ENCODE results near the gene CLIP2. TPM values are rescaled to one million over a fixed set of nuclear protein-coding genes. Genes with fewer than 3 reads are reported as not detected.
"Not testable (repeated sequence)": the region's sequence is repeated elsewhere in the genome, so short reads cannot be mapped to it uniquely, and the experiment has no call there.

The CLIP2 gene
- total RNA-seq, 1 experiment from 2014 or later, result 26.2 TPM

DNA sequence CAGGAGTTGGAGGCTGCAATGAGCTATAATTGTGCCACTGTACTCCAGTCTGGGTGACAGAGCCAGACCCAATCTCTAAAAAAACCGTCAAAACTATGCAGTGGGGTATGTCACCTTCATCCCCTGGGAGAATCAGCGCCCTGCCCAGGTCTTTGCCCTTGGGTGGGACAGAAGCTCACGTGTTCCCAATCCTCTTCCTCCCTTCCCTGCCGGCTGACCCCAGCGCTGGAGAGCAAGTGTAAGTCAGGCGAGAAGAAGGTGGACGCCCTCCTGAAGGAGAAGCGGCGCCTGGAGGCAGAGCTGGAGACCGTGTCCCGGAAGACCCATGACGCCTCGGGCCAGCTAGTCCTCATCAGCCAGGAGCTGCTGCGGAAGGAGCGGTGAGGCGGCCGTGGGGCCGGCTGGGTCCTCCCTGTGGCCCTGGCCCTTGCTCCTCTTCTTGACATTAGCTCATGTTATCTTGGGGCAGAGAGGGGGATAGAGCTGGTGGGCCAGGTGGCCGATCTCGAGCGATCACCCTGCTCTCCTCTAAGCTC is 99.7 kb downstream of the CLIP2 start:
- intact Hi-C loops (cut with micrococcal nuclease), result no loop called here
- Histone ChIP-seq H2AFZ (ENCODE audit: low read length) (no peak overlapping the region), H3K4me3 (ENCODE audit: low read length) (no peak overlapping the region), H3K9me3 (ENCODE audit: low read length) (no peaks in the 10 kb centered on the region), H3K4me1 (ENCODE audit: insufficient read depth, low read length) (no peaks in the 10 kb centered on the region), H3K4me2 (ENCODE audit: low read length) (no peak overlapping the region), H3K36me3 (ENCODE audit: low read depth, low read length) (no peaks in the 10 kb centered on the region), H3K79me2 (ENCODE audit: low read length) (no peaks in the 10 kb centered on the region), H3K27ac (ENCODE audit: low read length) (no peak overlapping the region), H3K9me2 (replicated peaks; ENCODE audit: low read length) (no peaks in the 10 kb centered on the region), H3K27me3 (ENCODE audit: low read length) (no peaks in the 10 kb centered on the region), H3F3A (ENCODE audit: low read length, unreplicated experiment) (no peaks in the 10 kb centered on the region), H4K20me1 (ENCODE audit: low read length) (no peaks in the 10 kb centered on the region), H3K9ac (ENCODE audit: low read length) (no peak overlapping the region)
- no peak for ATAC-seq
- BruUV-seq (replicated peaks), result no TSS peak
- TF ChIP-seq EZH2 (IDR thresholded peaks at IDR 0.05; ENCODE audit: low read length, unreplicated experiment) (no peak), EZH2phosphoT487 (IDR thresholded peaks at IDR 0.05; ENCODE audit: borderline replicate concordance, low read length) (no peak)
- TF ChIP-seq, protein P1, sequence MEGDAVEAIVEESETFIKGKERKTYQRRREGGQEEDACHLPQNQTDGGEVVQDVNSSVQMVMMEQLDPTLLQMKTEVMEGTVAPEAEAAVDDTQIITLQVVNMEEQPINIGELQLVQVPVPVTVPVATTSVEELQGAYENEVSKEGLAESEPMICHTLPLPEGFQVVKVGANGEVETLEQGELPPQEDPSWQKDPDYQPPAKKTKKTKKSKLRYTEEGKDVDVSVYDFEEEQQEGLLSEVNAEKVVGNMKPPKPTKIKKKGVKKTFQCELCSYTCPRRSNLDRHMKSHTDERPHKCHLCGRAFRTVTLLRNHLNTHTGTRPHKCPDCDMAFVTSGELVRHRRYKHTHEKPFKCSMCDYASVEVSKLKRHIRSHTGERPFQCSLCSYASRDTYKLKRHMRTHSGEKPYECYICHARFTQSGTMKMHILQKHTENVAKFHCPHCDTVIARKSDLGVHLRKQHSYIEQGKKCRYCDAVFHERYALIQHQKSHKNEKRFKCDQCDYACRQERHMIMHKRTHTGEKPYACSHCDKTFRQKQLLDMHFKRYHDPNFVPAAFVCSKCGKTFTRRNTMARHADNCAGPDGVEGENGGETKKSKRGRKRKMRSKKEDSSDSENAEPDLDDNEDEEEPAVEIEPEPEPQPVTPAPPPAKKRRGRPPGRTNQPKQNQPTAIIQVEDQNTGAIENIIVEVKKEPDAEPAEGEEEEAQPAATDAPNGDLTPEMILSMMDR (conservative IDR thresholded peaks at IDR 0.05; ENCODE audit: low read depth, low read length), result no peak
- CTCF ChIA-PET, result interaction anchor here (0.5 to 0.8 kb wide), 2 partner anchors 182 to 183 kb away, joined by 3 read pairs; no protein-coding TSS in a partner anchor
- POLR2A ChIA-PET (ENCODE audit: unreplicated experiment), result no interaction called here
- DNase-seq, result no peak

DNA sequence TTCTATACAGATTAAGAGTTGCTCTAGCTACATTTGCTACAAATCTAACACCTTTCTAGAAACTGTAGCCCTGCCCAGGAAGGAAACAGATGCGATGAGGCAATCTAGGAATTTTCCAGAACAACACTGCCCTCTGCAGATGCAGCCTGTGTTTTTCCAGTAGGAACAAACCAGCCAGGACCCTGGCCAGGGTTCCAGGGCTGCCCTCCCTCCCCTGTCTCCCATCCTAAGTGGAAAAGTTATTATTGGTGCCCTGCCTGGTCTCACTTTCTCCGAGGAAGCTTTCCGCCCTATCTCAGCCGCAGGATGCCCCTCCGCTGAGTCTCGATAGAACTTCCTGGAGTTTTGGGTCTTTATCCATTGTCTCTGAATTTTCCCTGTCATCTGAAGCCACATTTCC is 104.5 kb downstream of the CLIP2 start:
- H3K27ac ChIP-seq (ENCODE audit: low read length); H3K4me2 ChIP-seq (ENCODE audit: low read length); H3K27me3 ChIP-seq (ENCODE audit: low read length); H3F3A ChIP-seq (ENCODE audit: low read length, unreplicated experiment); CTCF ChIA-PET; H3K4me1 ChIP-seq (ENCODE audit: insufficient read depth, low read length); BruUV-seq (replicated peaks); H3K9me2 ChIP-seq (replicated peaks; ENCODE audit: low read length); H4K20me1 ChIP-seq (ENCODE audit: low read length); H3K79me2 ChIP-seq (ENCODE audit: low read length); H3K9ac ChIP-seq (ENCODE audit: low read length); H3K36me3 ChIP-seq (ENCODE audit: low read depth, low read length); H3K9me3 ChIP-seq (ENCODE audit: low read length); H2AFZ ChIP-seq (ENCODE audit: low read length); H3K4me3 ChIP-seq (ENCODE audit: low read length); POLR2A ChIA-PET (ENCODE audit: unreplicated experiment): not testable (repeated sequence)
- TF ChIP-seq, protein P1 (conservative IDR thresholded peaks at IDR 0.05; ENCODE audit: low read depth, low read length), result peak; percentile 63
- peak; percentile 73 for ATAC-seq
- intact Hi-C loops (cut with micrococcal nuclease), result loop anchor here (2.0 to 5.0 kb wide), 2 partner anchors 101 to 187 kb away; no protein-coding TSS in a partner anchor
- peak; percentile 56 for DNase-seq

DNA sequence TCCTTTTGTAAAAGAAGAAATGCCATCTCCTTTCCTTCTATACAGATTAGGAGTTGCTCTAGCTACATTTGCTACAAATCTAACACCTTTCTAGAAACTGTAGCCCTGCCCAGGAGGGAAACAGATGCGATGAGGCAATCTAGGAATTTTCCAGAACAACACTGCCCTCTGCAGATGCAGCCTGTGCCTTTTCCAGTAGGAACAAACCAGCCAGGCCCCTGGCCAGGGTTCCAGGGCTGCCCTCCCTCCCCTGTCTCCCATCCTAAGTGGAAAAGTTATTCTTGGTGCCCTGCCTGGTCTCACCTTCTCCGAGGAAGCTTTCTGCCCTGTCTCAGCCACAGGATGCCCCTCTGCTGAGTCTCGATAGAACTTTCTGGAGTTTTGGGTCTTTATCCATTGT is 105.4 kb downstream of the CLIP2 start:
- H3K9ac ChIP-seq (ENCODE audit: low read length); H3K4me3 ChIP-seq (ENCODE audit: low read length); POLR2A ChIA-PET (ENCODE audit: unreplicated experiment); H3F3A ChIP-seq (ENCODE audit: low read length, unreplicated experiment); H4K20me1 ChIP-seq (ENCODE audit: low read length); H3K27ac ChIP-seq (ENCODE audit: low read length); H3K27me3 ChIP-seq (ENCODE audit: low read length); CTCF ChIA-PET; H2AFZ ChIP-seq (ENCODE audit: low read length); H3K4me1 ChIP-seq (ENCODE audit: insufficient read depth, low read length); H3K4me2 ChIP-seq (ENCODE audit: low read length); H3K36me3 ChIP-seq (ENCODE audit: low read depth, low read length); H3K9me3 ChIP-seq (ENCODE audit: low read length); H3K9me2 ChIP-seq (replicated peaks; ENCODE audit: low read length); H3K79me2 ChIP-seq (ENCODE audit: low read length); BruUV-seq (replicated peaks): not testable (repeated sequence)
- peak; percentile 40 for DNase-seq
- ATAC-seq, result peak; percentile 50; the same call in 1 of the 2 replicates
- TF ChIP-seq, protein P1 (conservative IDR thresholded peaks at IDR 0.05; ENCODE audit: low read depth, low read length), result peak; percentile 49; the same call in 1 of the 2 replicates
- intact Hi-C loops (cut with micrococcal nuclease), result loop anchor here (5.0 kb wide), 1 partner anchor 102 kb away; no protein-coding TSS in a partner anchor

All from PC-3 (cell line).